ENCODE data around the gene FBXO48.
"Not testable (repeated sequence)": the region's sequence is repeated elsewhere in the genome, so short reads cannot be mapped to it uniquely, and the experiment has no call there.

DNA sequence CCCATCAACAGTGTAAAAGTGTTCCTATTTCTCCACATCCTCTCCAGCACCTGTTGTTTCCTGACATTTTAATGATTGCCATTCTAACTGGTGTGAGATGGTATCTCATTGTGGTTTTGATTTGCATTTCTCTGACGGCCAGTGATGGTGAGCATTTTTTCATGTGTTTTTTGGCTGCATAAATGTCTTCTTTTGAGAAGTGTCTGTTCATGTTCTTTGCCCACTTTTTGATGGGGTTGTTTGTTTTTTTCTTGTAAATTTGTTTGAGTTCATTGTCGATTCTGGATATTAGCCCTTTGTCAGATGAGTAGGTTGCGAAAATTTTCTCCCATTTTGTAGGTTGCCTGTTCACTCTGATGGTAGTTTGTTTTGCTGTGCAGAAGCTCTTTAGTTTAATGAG, 20.7 kb downstream of the FBXO48 start:
- TF ChIP-seq, protein P1, sequence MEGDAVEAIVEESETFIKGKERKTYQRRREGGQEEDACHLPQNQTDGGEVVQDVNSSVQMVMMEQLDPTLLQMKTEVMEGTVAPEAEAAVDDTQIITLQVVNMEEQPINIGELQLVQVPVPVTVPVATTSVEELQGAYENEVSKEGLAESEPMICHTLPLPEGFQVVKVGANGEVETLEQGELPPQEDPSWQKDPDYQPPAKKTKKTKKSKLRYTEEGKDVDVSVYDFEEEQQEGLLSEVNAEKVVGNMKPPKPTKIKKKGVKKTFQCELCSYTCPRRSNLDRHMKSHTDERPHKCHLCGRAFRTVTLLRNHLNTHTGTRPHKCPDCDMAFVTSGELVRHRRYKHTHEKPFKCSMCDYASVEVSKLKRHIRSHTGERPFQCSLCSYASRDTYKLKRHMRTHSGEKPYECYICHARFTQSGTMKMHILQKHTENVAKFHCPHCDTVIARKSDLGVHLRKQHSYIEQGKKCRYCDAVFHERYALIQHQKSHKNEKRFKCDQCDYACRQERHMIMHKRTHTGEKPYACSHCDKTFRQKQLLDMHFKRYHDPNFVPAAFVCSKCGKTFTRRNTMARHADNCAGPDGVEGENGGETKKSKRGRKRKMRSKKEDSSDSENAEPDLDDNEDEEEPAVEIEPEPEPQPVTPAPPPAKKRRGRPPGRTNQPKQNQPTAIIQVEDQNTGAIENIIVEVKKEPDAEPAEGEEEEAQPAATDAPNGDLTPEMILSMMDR (IDR thresholded peaks at IDR 0.05) = not testable (repeated sequence)
- TF ChIP-seq POLR2A, EP300 (IDR thresholded peaks at IDR 0.05): not testable (repeated sequence)
